WTC11 (cell line): Measurements from ENCODE around the gene PSME2. TPM values are rescaled to one million over a fixed set of nuclear protein-coding genes. Genes with fewer than 3 reads are reported as not detected.

ENCODE experiments used
- ATAC-seq: fragments of 200-7000 bp; cut with Tn5 transposase; 2 replicates; pipeline ENCODE4 v1.10.0; 2021; ENCODE audit warnings: mild to moderate bottlenecking, moderate library complexity
- CTCF ChIA-PET: fragments of 300-600 bp; sonication (Branson Sonifier 250); formaldehyde crosslinking; loops from one replicate; lab custom pipeline; 2021; ENCODE audit warnings: antibody characterized with exemption; lab: Charles Lee
- POLR2A ChIA-PET: fragments of 350-600 bp; sonication (Branson Sonifier 250); formaldehyde crosslinking; loops from one replicate; lab custom pipeline; 2021; ENCODE audit warnings: antibody characterized with exemption; lab: Charles Lee
- DNase-seq: peaks from one replicate; pipeline ENCODE4 v3.0.0; 2021; ENCODE audit warnings: low spot score
- H3K27ac Mint-ChIP-seq: 2 replicates; pipeline ENCODE4 v1.8.0; 2021; ENCODE audit warnings: mixed read lengths
- H3K27me3 Mint-ChIP-seq: 2 replicates; pipeline ENCODE4 v1.8.0; 2021; ENCODE audit warnings: low read depth, mild to moderate bottlenecking, moderate library complexity, mixed read lengths
- H3K36me3 Mint-ChIP-seq: 2 replicates; pipeline ENCODE4 v1.8.0; 2021; ENCODE audit warnings: mixed read lengths
- H3K4me1 Mint-ChIP-seq: 2 replicates; pipeline ENCODE4 v1.8.0; 2022; ENCODE audit warnings: mixed read lengths
- H3K4me3 Mint-ChIP-seq: 2 replicates; pipeline ENCODE4 v1.8.0; 2021; ENCODE audit warnings: mild to moderate bottlenecking, moderate library complexity, mixed read lengths
- H3K9me3 Mint-ChIP-seq: 2 replicates; pipeline ENCODE4 v1.8.0; 2021; ENCODE audit warnings: mixed read lengths
- ATF1 ChIP-seq: sonication (generic); formaldehyde crosslinking; IDR thresholded peaks from 2 replicates; pipeline ENCODE4 v1.8.1; 2023; ENCODE audit warnings: mild to moderate bottlenecking, moderate library complexity, missing genetic modification reagents
- CBFB ChIP-seq: sonication (generic); formaldehyde crosslinking; IDR thresholded peaks from 2 replicates; pipeline ENCODE4 v1.8.1; 2022; ENCODE audit warnings: mild to moderate bottlenecking, low read depth, missing genetic modification reagents
- CREB1 ChIP-seq: sonication (generic); formaldehyde crosslinking; IDR thresholded peaks from 2 replicates; pipeline ENCODE4 v1.8.0; 2023; ENCODE audit warnings: mild to moderate bottlenecking, missing genetic modification reagents
- CREM ChIP-seq: sonication (generic); formaldehyde crosslinking; IDR thresholded peaks from 2 replicates; pipeline ENCODE4 v1.8.1; 2022; ENCODE audit warnings: mild to moderate bottlenecking, missing genetic modification reagents, moderate library complexity
- ELF4 ChIP-seq: sonication (generic); formaldehyde crosslinking; IDR thresholded peaks from 2 replicates; pipeline ENCODE4 v1.8.1; 2022; ENCODE audit warnings: low read depth, mild to moderate bottlenecking, moderate library complexity, missing genetic modification reagents
- ESRRA ChIP-seq: sonication (generic); formaldehyde crosslinking; IDR thresholded peaks from 2 replicates; pipeline ENCODE4 v1.8.1; 2022; ENCODE audit warnings: mild to moderate bottlenecking, missing genetic modification reagents, borderline replicate concordance
- FOXJ3 ChIP-seq: sonication (generic); formaldehyde crosslinking; IDR thresholded peaks from 2 replicates; pipeline ENCODE4 v1.9.0; 2021; ENCODE audit warnings: missing genetic modification reagents, mild to moderate bottlenecking, borderline replicate concordance
- FOXP4 ChIP-seq: sonication (generic); formaldehyde crosslinking; IDR thresholded peaks from 2 replicates; pipeline ENCODE4 v1.8.0; 2022; ENCODE audit warnings: mild to moderate bottlenecking, missing genetic modification reagents
- GABPB1 ChIP-seq: sonication (generic); formaldehyde crosslinking; IDR thresholded peaks from 2 replicates; pipeline ENCODE4 v1.8.1; 2023; ENCODE audit warnings: mild to moderate bottlenecking, missing genetic modification reagents
- IRF2 ChIP-seq: sonication (generic); formaldehyde crosslinking; IDR thresholded peaks from 2 replicates; pipeline ENCODE4 v1.8.0; 2022; ENCODE audit warnings: low read depth, missing genetic modification reagents, borderline replicate concordance
- JAZF1 ChIP-seq: fragments of 250-450 bp; sonication (Bioruptor Pico); IDR thresholded peaks from 2 replicates; pipeline ENCODE4 v1.9.0; 2021; ENCODE audit warnings: moderate library complexity, mild to moderate bottlenecking, inconsistent platforms
- MYBL2 ChIP-seq: sonication (generic); formaldehyde crosslinking; IDR thresholded peaks from 2 replicates; pipeline ENCODE4 v1.8.1; 2023; ENCODE audit warnings: mild to moderate bottlenecking, moderate library complexity, missing genetic modification reagents
- NFATC4 ChIP-seq: fragments of 250-450 bp; sonication (Bioruptor Pico); IDR thresholded peaks from 2 replicates; pipeline ENCODE4 v1.9.0; 2021; ENCODE audit warnings: mild to moderate bottlenecking
- NFYB ChIP-seq: sonication (generic); formaldehyde crosslinking; conservative IDR thresholded peaks from 2 replicates; pipeline ENCODE4 v1.8.0; 2022; ENCODE audit warnings: low read depth, missing genetic modification reagents
- NR3C1 ChIP-seq: sonication (generic); formaldehyde crosslinking; conservative IDR thresholded peaks from 2 replicates; pipeline ENCODE4 v1.8.1; 2023; ENCODE audit warnings: low read depth, mild to moderate bottlenecking, missing genetic modification reagents
- RELA ChIP-seq: sonication (generic); formaldehyde crosslinking; IDR thresholded peaks from 2 replicates; pipeline ENCODE4 v1.8.1; 2022; ENCODE audit warnings: missing genetic modification reagents, mild to moderate bottlenecking, borderline replicate concordance
- SMAD4 ChIP-seq: sonication (generic); formaldehyde crosslinking; IDR thresholded peaks from 2 replicates; pipeline ENCODE4 v1.8.0; 2022; ENCODE audit warnings: mild to moderate bottlenecking, missing genetic modification reagents
- TCF7 ChIP-seq: sonication (generic); formaldehyde crosslinking; IDR thresholded peaks from 2 replicates; pipeline ENCODE4 v1.8.0; 2022; ENCODE audit warnings: mild to moderate bottlenecking, low read depth, missing genetic modification reagents, moderate library complexity
- ZBTB43 ChIP-seq: sonication (generic); formaldehyde crosslinking; IDR thresholded peaks from 2 replicates; pipeline ENCODE4 v1.8.1; 2023; ENCODE audit warnings: mild to moderate bottlenecking, missing genetic modification reagents
- ZNF138 ChIP-seq: sonication (generic); formaldehyde crosslinking; conservative IDR thresholded peaks from 2 replicates; pipeline ENCODE4 v1.8.1; 2022; ENCODE audit warnings: mild to moderate bottlenecking, moderate library complexity, missing genetic modification reagents
- ZNF263 ChIP-seq: sonication (generic); formaldehyde crosslinking; IDR thresholded peaks from 2 replicates; pipeline ENCODE4 v1.8.1; 2022; ENCODE audit warnings: low read depth, mild to moderate bottlenecking, moderate library complexity, missing genetic modification reagents
- ZNF396 ChIP-seq: fragments of 250-450 bp; sonication (Bioruptor Pico); IDR thresholded peaks from 2 replicates; pipeline ENCODE4 v1.8.0; 2021; ENCODE audit warnings: mild to moderate bottlenecking, moderate library complexity, borderline replicate concordance
- ZNF416 ChIP-seq: fragments of 250-450 bp; sonication (Bioruptor Pico); IDR thresholded peaks from 2 replicates; pipeline ENCODE4 v1.9.0; 2021; ENCODE audit warnings: mild to moderate bottlenecking, inconsistent platforms
- ZNF423 ChIP-seq: fragments of 250-450 bp; sonication (Bioruptor Pico); IDR thresholded peaks from 2 replicates; pipeline ENCODE4 v2.1.2; 2022; ENCODE audit warnings: mild to moderate bottlenecking, moderate library complexity
- ZNF532 ChIP-seq: fragments of 250-450 bp; sonication (Bioruptor Pico); IDR thresholded peaks from 2 replicates; pipeline ENCODE4 v1.9.0; 2021; ENCODE audit warnings: mild to moderate bottlenecking, borderline replicate concordance
- ZNF671 ChIP-seq: fragments of 250-450 bp; sonication (Bioruptor Pico); IDR thresholded peaks from 2 replicates; pipeline ENCODE4 v1.8.0; 2021; ENCODE audit warnings: mild to moderate bottlenecking
- total RNA-seq: library from RNA; stranded (reverse); gene quantifications from 3 replicates; pipeline ENCODE4 v1.2.3, GENCODE V29; 2021
- TF ChIP-seq, protein P1 (sequence below): sonication (generic); formaldehyde crosslinking; IDR thresholded peaks from 2 replicates; pipeline ENCODE4 v1.8.1; 2022; ENCODE audit warnings: missing genetic modification reagents, borderline replicate concordance
- TF ChIP-seq, protein P2 (sequence below): sonication (generic); formaldehyde crosslinking; IDR thresholded peaks from 2 replicates; pipeline ENCODE4 v1.8.0; 2022; ENCODE audit warnings: mild to moderate bottlenecking, missing genetic modification reagents

PSME2 gene
- total RNA-seq, 1 experiment from 2014 or later: 103 TPM

DNA sequence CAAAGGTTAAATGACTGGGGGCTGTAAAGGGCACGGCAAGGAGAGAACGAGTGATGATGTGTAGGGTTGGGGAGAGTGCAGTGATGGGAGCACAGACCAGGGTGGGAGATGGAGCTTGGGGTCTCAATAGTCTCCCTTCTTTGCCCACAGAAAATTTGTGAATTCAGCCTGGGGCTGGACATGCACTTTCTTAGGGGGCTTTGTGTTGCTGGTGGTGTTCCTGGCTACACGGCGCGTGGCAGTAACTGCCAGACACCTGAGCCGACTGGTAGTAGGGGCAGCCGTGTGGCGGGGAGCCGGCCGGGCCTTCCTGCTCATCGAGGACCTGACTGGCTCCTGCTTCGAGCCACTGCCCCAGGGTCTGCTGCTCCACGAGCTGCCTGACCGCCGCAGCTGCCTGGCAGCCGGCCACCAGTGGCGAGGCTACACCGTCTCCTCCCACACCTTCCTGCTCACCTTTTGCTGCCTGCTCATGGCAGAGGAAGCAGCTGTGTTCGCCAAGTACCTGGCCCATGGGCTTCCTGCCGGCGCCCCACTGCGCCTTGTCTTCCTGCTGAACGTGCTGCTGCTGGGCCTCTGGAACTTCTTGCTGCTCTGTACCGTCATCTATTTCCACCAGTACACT is 14.2 kb downstream of the PSME2 start:
- ATAC-seq: no peak
- ChIA-PET CTCF (interaction anchor here (2.0 to 3.1 kb wide), 2 partner anchors 24 to 29 kb away, joined by 7 to 10 read pairs; partner anchors contain the start of gene IRF9), POLR2A (interaction anchor here (0.6 kb wide), 1 partner anchor 30 kb away, joined by 3 read pairs; no protein-coding TSS in a partner anchor)
- no peak for TF ChIP-seq ELF4
- TF ChIP-seq MYBL2 (CRISPR knock-in tag): no peak
- no peak for TF ChIP-seq FOXJ3
- no peak for TF ChIP-seq ZNF263 (CRISPR knock-in tag)
- TF ChIP-seq CREM (CRISPR knock-in tag): no peak
- TF ChIP-seq CBFB (CRISPR knock-in tag): no peak
- TF ChIP-seq ZNF532 (CRISPR knock-in tag): no peak
- TF ChIP-seq ZNF396 (CRISPR knock-in tag): no peak
- no peak for TF ChIP-seq GABPB1 (CRISPR knock-in tag)
- no peak for TF ChIP-seq ZNF138 (CRISPR knock-in tag)
- no peak for TF ChIP-seq ESRRA (CRISPR knock-in tag)
- TF ChIP-seq SMAD4 (CRISPR knock-in tag): no peak
- no peak for TF ChIP-seq ZNF671
- no peak for TF ChIP-seq ATF1
- TF ChIP-seq NR3C1: no peak
- no peak for TF ChIP-seq CREB1 (CRISPR knock-in tag)
- TF ChIP-seq NFATC4 (CRISPR knock-in tag): no peak
- TF ChIP-seq NFYB (CRISPR knock-in tag): no peak
- TF ChIP-seq ZNF423 (CRISPR knock-in tag): no peak
- Mint-ChIP-seq H3K4me3 (no peak overlapping the region), H3K27ac (no peak overlapping the region), H3K27me3 (no peaks in the 10 kb centered on the region; the same call in 1 of the 2 replicates), H3K36me3 (peaks cover 1% of the 10 kb centered on the region; the same call in 1 of the 2 replicates), H3K4me1 (peaks cover 18% of the 10 kb centered on the region), H3K9me3 (no peaks in the 10 kb centered on the region)
- DNase-seq: no peak

DNA sequence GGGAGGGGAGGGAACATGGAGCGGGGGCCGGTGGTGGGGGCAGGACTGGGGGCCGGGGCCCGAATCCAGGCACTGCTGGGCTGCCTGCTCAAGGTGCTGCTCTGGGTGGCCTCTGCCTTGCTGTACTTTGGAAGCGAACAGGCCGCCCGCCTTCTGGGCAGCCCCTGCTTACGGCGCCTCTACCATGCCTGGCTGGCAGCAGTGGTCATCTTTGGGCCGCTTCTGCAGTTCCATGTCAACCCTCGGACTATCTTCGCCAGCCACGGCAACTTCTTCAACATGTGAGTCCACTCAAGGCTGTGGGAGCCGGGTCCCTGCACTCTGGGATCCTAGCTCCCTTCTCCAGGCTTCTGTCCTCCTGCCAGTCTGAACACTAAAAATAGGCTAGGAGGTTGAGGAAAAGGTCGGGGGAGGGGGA is 14.9 kb downstream of the PSME2 start:
- Mint-ChIP-seq H3K27me3 (no peaks in the 10 kb centered on the region; the same call in 1 of the 2 replicates), H3K9me3 (no peaks in the 10 kb centered on the region), H3K4me1 (peaks cover 12% of the 10 kb centered on the region), H3K27ac (no peak overlapping the region), H3K4me3 (no peak overlapping the region), H3K36me3 (no peaks in the 10 kb centered on the region)
- no peak for ATAC-seq
- no peak for DNase-seq
- POLR2A ChIA-PET: no interaction called here
- CTCF ChIA-PET: interaction anchor here (3.1 kb wide), 1 partner anchor 23 kb away, joined by 10 read pairs; no protein-coding TSS in a partner anchor
- TF ChIP-seq ZBTB43 (no peak), ZNF138 (CRISPR knock-in tag) (no peak), ESRRA (CRISPR knock-in tag) (no peak), RELA (no peak), IRF2 (CRISPR knock-in tag) (no peak), JAZF1 (CRISPR knock-in tag) (no peak), ZNF416 (CRISPR knock-in tag) (no peak), FOXJ3 (no peak), FOXP4 (no peak), TCF7 (CRISPR knock-in tag) (no peak)
- TF ChIP-seq, protein P1, sequence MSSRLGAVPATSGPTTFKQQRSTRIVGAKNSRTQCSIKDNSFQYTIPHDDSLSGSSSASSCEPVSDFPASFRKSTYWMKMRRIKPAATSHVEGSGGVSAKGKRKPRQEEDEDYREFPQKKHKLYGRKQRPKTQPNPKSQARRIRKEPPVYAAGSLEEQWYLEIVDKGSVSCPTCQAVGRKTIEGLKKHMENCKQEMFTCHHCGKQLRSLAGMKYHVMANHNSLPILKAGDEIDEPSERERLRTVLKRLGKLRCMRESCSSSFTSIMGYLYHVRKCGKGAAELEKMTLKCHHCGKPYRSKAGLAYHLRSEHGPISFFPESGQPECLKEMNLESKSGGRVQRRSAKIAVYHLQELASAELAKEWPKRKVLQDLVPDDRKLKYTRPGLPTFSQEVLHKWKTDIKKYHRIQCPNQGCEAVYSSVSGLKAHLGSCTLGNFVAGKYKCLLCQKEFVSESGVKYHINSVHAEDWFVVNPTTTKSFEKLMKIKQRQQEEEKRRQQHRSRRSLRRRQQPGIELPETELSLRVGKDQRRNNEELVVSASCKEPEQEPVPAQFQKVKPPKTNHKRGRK (CRISPR knock-in tag): no peak
- TF ChIP-seq, protein P2, sequence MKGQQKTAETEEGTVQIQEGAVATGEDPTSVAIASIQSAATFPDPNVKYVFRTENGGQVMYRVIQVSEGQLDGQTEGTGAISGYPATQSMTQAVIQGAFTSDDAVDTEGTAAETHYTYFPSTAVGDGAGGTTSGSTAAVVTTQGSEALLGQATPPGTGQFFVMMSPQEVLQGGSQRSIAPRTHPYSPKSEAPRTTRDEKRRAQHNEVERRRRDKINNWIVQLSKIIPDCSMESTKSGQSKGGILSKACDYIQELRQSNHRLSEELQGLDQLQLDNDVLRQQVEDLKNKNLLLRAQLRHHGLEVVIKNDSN (CRISPR knock-in tag): no peak
